ENCODE measurements around the gene TMA7. TPM values are rescaled to one million over a fixed set of nuclear protein-coding genes. Genes with fewer than 3 reads are reported as not detected.

Gene TMA7
- total and polyA plus RNA-seq, 2 donors (not counting 3 experiments of a cell fraction or from before 2014, with no cell fraction given), result 137 to 306 TPM

DNA sequence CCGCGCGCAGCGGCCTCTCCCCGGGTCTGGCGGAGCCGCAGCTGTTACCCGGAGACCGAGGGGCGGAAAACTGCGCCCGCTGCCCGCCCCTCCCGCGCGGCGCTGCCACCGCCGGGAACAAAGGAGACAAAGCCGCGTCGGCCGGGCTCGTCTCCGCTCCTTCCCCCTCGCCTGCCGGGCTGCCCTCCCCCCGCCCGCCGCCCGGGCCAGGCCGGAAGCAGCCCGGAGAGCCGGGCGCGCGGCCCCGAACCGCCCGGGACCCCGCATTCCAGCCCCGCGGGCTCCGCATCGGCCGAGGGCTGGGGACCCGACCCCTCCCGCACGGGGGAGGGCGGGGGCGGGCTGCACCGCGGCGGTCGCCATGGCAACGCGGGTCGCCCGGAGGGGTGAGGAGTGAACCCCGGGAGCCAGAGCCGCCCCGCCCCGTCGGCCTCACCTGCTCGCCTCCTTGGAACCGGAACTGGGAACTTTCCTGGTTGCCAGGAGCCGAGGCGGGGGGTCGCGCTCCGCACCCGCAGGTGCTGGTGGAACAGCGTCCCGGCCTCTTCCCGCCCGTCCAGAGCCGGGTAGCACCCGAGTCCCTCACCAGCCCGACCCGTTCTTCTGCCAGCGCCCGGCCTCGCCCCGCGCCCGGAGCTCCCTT is 10.6 kb upstream of the TMA7 start:
- ChIA-PET CTCF (interaction anchor here (2.3 to 10.4 kb wide), 3 partner anchors 29 to 235 kb away, joined by 9 to 723 read pairs (median 94); no protein-coding TSS in a partner anchor), POLR2A (interaction anchor here (1.4 kb wide), 1 partner anchor 11 kb away, joined by 5 read pairs; no protein-coding TSS in a partner anchor)
- Histone ChIP-seq H3K4me3 (replicated peaks in 1 of 3; ENCODE audit: insufficient read depth in 1 of 3, low read depth in 1 of 3, low read length in 3 of 3) (peak overlapping the region; percentile 49 to 74 (median 62)), H3K9me3 (replicated peaks; ENCODE audit: control insufficient read depth, insufficient read depth, low read length) (no peaks in the 10 kb centered on the region), H3K27ac (ENCODE audit: insufficient read depth, low read depth, low read length) (peak overlapping the region; percentile 33), H3K27me3 (ENCODE audit: control insufficient read depth in 2 of 2, insufficient read depth in 2 of 2, low read length in 2 of 2) (no peaks in the 10 kb centered on the region), H3K9me1 (replicated peaks; ENCODE audit: control insufficient read depth, extremely low read depth, insufficient read depth, low read length) (no peaks in the 10 kb centered on the region), H4K20me1 (replicated peaks; ENCODE audit: control insufficient read depth, extremely low read depth, insufficient read depth, low read length) (no peaks in the 10 kb centered on the region), H3K36me3 (ENCODE audit: control insufficient read depth in 2 of 2, extremely low read depth in 1 of 2, insufficient read depth in 2 of 2, low read length in 2 of 2) (peaks cover 0 to 9% of the 10 kb centered on the region in 2 experiments), H3K9ac (replicated peaks; ENCODE audit: extremely low read depth, insufficient read depth, low read length) (peak overlapping the region; percentile 75), H2AFZ (ENCODE audit: low read depth, low read length) (peak overlapping the region; percentile 86), H3K4me1 (ENCODE audit: control insufficient read depth, extremely low read depth, insufficient read depth, low read length) (peaks cover 10% of the 10 kb centered on the region), H3K4me2 (ENCODE audit: insufficient read depth, low read length) (peak overlapping the region; percentile 53), H3K79me2 (ENCODE audit: control insufficient read depth, insufficient read depth, low read length) (no peaks in the 10 kb centered on the region)
- peak; percentile 28 for DNase-seq (ENCODE audit: low read depth, low spot score)
- no TSS peak for BruUV-seq (replicated peaks)
- no peak for FAIRE-seq
- intact Hi-C loops (cut with micrococcal nuclease), result no loop called here
- dilution Hi-C loops (cut with MboI; ENCODE audit: extremely low pct_ligation_motif_present, low sequenced_read_pairs), result no loop called here
- no peak for TF ChIP-seq JUN (IDR thresholded peaks at IDR 0.05; ENCODE audit: borderline replicate concordance, insufficient read depth, insufficient read length, low read depth)
- TF ChIP-seq POLR2A (IDR thresholded peaks at IDR 0.05; ENCODE audit: low read depth, low read length), result peak; percentile 55
- TF ChIP-seq, protein P1, sequence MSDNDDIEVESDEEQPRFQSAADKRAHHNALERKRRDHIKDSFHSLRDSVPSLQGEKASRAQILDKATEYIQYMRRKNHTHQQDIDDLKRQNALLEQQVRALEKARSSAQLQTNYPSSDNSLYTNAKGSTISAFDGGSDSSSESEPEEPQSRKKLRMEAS (IDR thresholded peaks at IDR 0.05; ENCODE audit: insufficient read depth, insufficient read length), result no peak

DNA sequence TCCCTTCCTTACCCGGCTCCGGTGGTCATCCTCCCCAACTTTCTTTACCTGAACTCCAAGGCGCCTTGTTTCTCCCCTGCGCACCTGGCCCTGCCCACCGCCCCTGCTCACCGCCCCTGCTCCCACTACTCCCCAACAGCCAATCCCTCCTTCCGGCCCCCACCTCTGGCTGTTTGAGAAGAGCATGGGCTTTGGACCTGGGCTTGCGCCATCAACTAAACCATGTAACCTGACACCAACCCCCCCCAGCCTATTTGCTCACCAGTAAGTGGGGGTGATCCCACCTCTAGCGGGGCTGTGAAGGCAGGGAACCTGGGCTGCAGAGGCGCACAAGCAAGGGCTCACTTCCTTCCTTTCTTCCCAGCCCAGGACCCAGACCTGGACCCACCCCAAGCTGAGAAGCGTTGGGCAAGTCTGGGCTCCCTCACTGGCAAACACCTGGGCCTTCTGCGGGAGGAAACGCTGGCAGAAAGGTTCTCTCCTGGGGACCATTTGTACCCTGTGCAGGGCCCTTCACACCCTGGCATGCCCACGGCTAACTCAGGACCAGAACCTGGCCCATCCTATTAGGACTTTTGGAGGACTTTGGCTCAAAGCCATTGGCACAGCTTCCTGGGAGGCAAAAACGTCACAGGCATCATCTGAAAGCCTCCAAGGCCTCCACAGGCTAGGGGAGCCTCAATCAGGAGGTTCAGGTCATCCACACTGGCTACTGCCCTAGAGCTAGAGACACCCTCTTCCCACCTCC is 9.9 kb upstream of the TMA7 start, which contains the start of gene PLXNB1:
PLXNB1 (minus strand) TSS at position 127 of the 748 bp plus-strand sequence. CDS start 5,475 bp downstream, outside the sequence.
- Histone ChIP-seq H3K9me1 (replicated peaks; ENCODE audit: control insufficient read depth, extremely low read depth, insufficient read depth, low read length) (no peaks in the 10 kb centered on the region), H2AFZ (ENCODE audit: low read depth, low read length) (peak within 1 kb of the TSS; percentile 86), H3K79me2 (ENCODE audit: control insufficient read depth, insufficient read depth, low read length) (no peaks in the 10 kb centered on the region), H4K20me1 (replicated peaks; ENCODE audit: control insufficient read depth, extremely low read depth, insufficient read depth, low read length) (no peaks in the 10 kb centered on the region), H3K4me1 (ENCODE audit: control insufficient read depth, extremely low read depth, insufficient read depth, low read length) (peaks cover 10% of the 10 kb centered on the region), H3K36me3 (ENCODE audit: control insufficient read depth in 2 of 2, extremely low read depth in 1 of 2, insufficient read depth in 2 of 2, low read length in 2 of 2) (peaks cover 0 to 9% of the 10 kb centered on the region in 2 experiments), H3K27ac (ENCODE audit: insufficient read depth, low read depth, low read length) (peak within 1 kb of the TSS; percentile 33), H3K27me3 (ENCODE audit: control insufficient read depth in 2 of 2, insufficient read depth in 2 of 2, low read length in 2 of 2) (no peaks in the 10 kb centered on the region), H3K9me3 (replicated peaks; ENCODE audit: control insufficient read depth, insufficient read depth, low read length) (no peaks in the 10 kb centered on the region), H3K9ac (replicated peaks; ENCODE audit: extremely low read depth, insufficient read depth, low read length) (peak within 1 kb of the TSS; percentile 75), H3K4me3 (replicated peaks in 1 of 3; ENCODE audit: insufficient read depth in 1 of 3, low read depth in 1 of 3, low read length in 3 of 3) (peak within 1 kb of the TSS; percentile 49 to 74 (median 62)), H3K4me2 (ENCODE audit: insufficient read depth, low read length) (peak within 1 kb of the TSS; percentile 53)
- CTCF ChIA-PET, result interaction anchor here (2.3 to 10.4 kb wide), 3 partner anchors 30 to 236 kb away, joined by 9 to 723 read pairs (median 94); no protein-coding TSS in a partner anchor
- TSS peak; percentile 51 for BruUV-seq (replicated peaks)
- intact Hi-C loops (cut with micrococcal nuclease), result no loop called here
- dilution Hi-C loops (cut with MboI; ENCODE audit: extremely low pct_ligation_motif_present, low sequenced_read_pairs), result no loop called here
- DNase-seq (ENCODE audit: low read depth, low spot score) (peak; percentile 14), FAIRE-seq (no peak)
- POLR2A ChIA-PET, result interaction anchor here (1.4 kb wide), 1 partner anchor 10 kb away, joined by 5 read pairs; no protein-coding TSS in a partner anchor
- no peak for TF ChIP-seq FOS (IDR thresholded peaks at IDR 0.05; ENCODE audit: borderline replicate concordance, insufficient read depth, low read length)
- TF ChIP-seq, protein P2, sequence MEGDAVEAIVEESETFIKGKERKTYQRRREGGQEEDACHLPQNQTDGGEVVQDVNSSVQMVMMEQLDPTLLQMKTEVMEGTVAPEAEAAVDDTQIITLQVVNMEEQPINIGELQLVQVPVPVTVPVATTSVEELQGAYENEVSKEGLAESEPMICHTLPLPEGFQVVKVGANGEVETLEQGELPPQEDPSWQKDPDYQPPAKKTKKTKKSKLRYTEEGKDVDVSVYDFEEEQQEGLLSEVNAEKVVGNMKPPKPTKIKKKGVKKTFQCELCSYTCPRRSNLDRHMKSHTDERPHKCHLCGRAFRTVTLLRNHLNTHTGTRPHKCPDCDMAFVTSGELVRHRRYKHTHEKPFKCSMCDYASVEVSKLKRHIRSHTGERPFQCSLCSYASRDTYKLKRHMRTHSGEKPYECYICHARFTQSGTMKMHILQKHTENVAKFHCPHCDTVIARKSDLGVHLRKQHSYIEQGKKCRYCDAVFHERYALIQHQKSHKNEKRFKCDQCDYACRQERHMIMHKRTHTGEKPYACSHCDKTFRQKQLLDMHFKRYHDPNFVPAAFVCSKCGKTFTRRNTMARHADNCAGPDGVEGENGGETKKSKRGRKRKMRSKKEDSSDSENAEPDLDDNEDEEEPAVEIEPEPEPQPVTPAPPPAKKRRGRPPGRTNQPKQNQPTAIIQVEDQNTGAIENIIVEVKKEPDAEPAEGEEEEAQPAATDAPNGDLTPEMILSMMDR (IDR thresholded peaks at IDR 0.05; ENCODE audit: extremely low read depth in 1 of 2, insufficient read depth in 1 of 2, low read depth in 1 of 2, low read length in 2 of 2), result no peak
- no peak for TF ChIP-seq POLR2A (IDR thresholded peaks at IDR 0.05; ENCODE audit: low read depth, low read length)
- TF ChIP-seq POLR2AphosphoS5 (IDR thresholded peaks at IDR 0.05; ENCODE audit: insufficient read depth, low read depth, low read length), result no peak
- no peak for TF ChIP-seq MYC (IDR thresholded peaks at IDR 0.05; ENCODE audit: low read depth, low read length)
- no peak for TF ChIP-seq EZH2 (IDR thresholded peaks at IDR 0.05; ENCODE audit: borderline replicate concordance, low read depth, low read length, severe bottlenecking)
- TF ChIP-seq JUN (IDR thresholded peaks at IDR 0.05; ENCODE audit: borderline replicate concordance, insufficient read depth, insufficient read length, low read depth), result no peak
- TF ChIP-seq GATA2 (IDR thresholded peaks at IDR 0.05; ENCODE audit: insufficient read depth, insufficient read length, low read depth, low read length), result no peak
- TF ChIP-seq, protein P1 (IDR thresholded peaks at IDR 0.05; ENCODE audit: insufficient read depth, insufficient read length), result no peak

Data from endothelial cell of umbilical vein (primary cell).